GM12892 (cell line): ENCODE results near the gene SCAANT1.
A peak's percentile ranks its signal among the peaks of the same experiment; 100 is the strongest.

Experiments used
- DNase-seq: peaks from one replicate; pipeline ENCODE4 v3.0.0; 2011; ENCODE audit not compliant: insufficient read length
- FAIRE-seq: peaks from 2 replicates; lab custom pipeline; 2011; peaks lifted over from hg19 to GRCh38; lab: Jason Lieb, UNC
- POLR2A ChIP-seq: IDR thresholded peaks from 2 replicates; pipeline ENCODE4 v1.6.1; 2011; ENCODE audit warnings: low read depth, low read length, control low read depth
- POLR2AphosphoS5 ChIP-seq: IDR thresholded peaks from 2 replicates; pipeline ENCODE4 v1.6.1; 2011; ENCODE audit warnings: low read depth, low read length, control low read depth
- TAF1 ChIP-seq: IDR thresholded peaks from 2 replicates; pipeline ENCODE4 v1.6.1; 2011; ENCODE audit warnings: low read depth, mild to moderate bottlenecking, control low read depth, low read length, borderline replicate concordance

The SCAANT1 gene

DNA sequence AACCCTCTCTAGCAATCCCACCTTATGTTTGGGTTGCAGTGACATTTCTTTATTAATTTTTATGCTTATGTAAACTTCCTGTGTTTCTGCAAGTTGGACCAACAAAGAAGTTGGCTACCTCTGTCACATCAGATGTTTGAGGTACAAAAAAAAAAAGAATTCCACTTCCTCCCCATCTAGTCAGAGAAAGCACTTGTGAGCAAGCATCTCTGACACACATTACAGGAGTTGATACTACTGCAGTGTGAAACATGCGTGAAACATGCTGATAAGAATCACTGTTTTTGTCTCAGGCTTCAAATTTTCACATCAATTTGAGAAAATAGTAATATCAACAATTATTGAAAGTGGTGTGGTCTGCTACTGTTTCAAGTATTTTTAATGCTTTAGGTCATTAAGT lies 1.3 kb downstream of the SCAANT1 start:
- TF ChIP-seq POLR2A, result no peak
- TF ChIP-seq POLR2AphosphoS5, result no peak
- no peak for TF ChIP-seq TAF1
- peak; percentile 30 for FAIRE-seq
- no peak for DNase-seq

DNA sequence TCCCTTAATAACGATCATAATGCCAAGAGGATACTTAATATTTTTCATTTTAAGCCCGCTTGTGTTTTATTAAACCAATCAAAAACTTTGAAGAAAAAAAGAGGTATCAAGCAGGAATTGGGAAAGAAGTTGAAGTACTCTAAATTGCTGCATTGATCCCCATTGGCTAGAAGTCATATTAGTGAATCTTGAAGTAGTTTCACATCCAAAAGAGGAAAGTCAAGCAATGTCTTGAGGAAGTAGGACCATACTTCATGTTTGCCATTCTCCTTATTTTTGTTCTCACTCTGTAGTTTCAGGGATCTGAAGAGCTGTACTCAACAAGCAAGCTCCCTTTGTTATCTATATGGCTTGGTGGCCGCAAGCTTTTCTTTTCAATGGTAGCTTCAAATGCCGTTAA lies 2.2 kb downstream of the SCAANT1 start:
- no peak for TF ChIP-seq TAF1
- no peak for TF ChIP-seq POLR2A
- TF ChIP-seq POLR2AphosphoS5, result no peak
- FAIRE-seq (no peak), DNase-seq (no peak)

DNA sequence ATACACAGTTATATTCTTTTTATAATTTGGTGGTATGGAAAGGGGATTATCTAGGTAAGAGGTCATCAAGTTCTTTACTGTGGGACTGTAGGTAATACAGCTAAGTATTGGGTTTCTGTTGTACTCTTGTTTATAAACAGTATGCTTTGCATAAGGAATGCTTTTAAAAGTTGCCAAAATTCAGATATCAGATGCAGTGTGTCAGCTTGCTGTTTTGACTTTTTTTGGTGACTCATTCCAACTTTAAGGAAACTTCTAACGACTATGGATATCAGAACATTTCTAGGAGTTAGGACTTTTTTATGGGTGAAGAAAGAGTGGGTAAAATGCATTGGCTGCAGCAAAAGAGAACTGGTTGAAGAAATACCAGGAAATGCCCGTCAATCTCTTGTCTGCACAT lies 2.8 kb downstream of the SCAANT1 start:
- DNase-seq (no peak), FAIRE-seq (no peak)
- no peak for TF ChIP-seq TAF1
- TF ChIP-seq POLR2A, result no peak
- no peak for TF ChIP-seq POLR2AphosphoS5

DNA sequence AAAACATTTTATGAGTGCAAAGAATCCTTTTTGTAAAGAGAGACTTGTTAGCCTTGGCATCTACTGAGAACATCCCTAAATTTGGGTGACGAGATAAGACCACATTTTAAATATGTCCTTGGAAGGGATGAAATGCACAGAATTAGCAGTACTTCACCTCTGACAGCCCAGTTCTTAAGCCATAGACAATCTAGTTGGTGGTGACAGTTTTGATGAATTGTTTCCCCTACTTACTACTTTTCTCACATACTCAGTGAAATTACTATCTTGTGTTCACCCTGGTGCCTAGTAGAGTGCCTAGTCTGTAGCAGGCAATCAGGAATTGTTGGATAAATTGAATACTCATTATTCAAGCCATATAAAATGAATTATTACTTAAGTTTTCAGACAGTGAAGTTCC lies 3.4 kb downstream of the SCAANT1 start:
- TF ChIP-seq POLR2A (no peak), POLR2AphosphoS5 (no peak), TAF1 (no peak)
- FAIRE-seq (no peak), DNase-seq (no peak)

DNA sequence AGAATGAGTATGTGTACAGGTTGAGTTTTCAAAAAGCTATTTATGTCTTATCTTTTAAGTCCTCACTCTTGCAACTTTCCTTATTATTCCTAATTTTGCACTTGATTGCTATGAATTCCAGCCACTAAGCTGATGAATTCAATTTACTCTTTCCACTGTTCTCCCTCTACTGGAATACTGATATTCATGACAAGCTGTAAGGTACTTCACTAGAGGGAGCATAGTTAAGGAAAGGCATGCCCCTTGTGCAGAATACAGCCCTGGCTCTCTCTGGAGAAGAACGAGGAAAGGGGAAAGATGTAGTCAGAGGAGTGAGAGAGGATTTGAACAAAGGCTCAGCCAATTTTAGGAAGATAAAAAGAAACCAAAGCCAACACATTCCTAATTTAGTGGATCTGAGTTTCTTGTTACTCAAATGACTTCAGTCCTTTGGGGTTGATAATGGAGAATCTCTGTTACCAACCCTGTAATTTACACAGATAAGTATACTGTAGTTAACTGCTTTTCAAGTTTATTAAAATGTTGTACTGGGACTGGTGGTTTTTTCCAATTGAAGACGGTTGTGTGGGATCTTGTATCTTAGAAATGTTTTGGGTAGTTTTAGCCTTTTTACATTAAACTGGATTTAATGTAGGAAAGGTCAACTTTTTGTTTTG lies 4.0 kb downstream of the SCAANT1 start:
- no peak for FAIRE-seq

DNA sequence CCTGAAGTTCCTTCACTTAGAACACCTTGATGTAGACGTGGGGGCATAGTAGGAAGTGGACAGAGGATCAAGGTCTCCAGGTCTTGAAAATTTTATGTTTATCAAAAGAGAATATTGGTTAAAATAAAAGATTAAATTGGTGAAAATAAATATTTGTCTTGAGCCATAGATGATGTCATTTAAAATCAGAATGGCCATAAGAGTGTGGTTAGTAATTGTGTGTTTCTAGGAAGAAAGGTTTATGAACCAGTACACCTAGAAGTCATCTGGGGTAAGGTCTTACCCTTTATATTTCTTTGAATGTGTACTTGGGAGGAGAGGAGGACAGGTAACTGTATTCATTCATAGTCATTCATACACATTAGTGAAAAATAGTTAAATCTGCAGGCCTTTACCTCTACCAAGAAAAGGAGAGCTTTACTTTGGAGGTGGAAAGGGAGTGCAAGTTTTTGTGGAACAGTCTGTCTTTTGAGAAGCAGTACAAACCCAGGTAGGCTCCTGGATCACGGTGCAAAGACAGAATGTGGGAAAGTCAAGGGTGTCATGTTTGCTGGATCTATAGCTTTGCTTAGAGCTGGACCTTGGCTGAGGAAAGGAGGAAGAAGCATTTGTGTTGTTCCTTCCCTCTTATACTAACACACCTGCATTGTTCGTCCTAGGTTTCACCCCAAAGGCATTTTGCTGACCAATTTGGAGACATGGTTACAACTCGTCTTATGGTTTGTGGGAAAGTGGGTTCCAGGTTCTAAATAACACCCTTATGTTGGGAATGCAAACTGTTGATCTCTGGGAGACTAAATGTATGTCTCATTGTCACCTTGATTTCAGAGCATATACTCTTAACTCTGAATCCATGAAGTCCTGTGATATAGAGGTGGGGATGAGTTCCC lies 6.2 kb downstream of the SCAANT1 start:
- no peak for TF ChIP-seq TAF1
- TF ChIP-seq POLR2AphosphoS5, result no peak
- TF ChIP-seq POLR2A, result no peak
- DNase-seq (no peak), FAIRE-seq (no peak)

More for the DNA sequence above, 4.0 kb downstream of the SCAANT1 start:
- no peak for TF ChIP-seq POLR2AphosphoS5
- TF ChIP-seq POLR2A, result no peak
- no peak for TF ChIP-seq TAF1
- no peak for DNase-seq

DNA sequence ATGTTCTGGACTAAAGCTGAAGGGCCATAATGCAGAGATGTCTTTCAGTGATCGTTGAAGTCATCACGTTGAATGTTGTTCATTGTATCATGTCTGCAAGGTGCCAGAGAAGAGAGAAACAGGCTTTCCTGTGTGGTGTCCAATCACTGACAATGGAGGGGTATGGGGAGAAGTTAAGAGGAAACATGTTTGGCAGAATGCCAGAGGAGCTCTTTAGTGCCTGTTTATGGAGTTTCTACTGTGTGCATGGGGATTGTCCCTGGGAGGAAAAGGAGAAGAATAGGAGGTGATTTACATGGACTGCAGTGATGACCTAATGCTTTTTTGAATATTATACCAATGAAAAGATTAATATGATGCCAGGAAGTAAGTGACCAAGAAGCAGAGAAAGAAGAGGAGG lies 11.7 kb downstream of the SCAANT1 start:
- FAIRE-seq, result peak; percentile 21
- TF ChIP-seq TAF1 (no peak), POLR2A (no peak), POLR2AphosphoS5 (no peak)
- DNase-seq, result no peak

DNA sequence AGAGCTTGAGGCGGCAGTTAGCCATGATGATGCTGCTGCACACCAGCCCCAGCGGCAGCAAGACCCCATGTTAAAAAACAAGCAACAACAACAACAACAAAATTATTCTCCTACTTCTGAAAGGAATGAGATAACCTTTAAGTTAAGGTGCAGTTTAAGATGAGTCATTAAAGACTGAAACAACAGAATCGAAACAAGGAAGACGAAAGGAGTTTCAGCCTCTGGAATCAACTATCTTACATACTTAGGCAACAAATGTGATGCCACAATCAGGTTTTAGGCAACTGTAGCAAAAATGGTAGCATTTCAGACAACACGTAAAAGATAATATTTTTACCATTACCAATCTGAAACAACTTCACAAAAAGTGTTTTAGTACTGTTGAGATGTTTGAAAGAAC lies 12.2 kb downstream of the SCAANT1 start:
- FAIRE-seq (no peak), DNase-seq (no peak)
- TF ChIP-seq POLR2AphosphoS5, result no peak
- TF ChIP-seq POLR2A, result no peak
- no peak for TF ChIP-seq TAF1

DNA sequence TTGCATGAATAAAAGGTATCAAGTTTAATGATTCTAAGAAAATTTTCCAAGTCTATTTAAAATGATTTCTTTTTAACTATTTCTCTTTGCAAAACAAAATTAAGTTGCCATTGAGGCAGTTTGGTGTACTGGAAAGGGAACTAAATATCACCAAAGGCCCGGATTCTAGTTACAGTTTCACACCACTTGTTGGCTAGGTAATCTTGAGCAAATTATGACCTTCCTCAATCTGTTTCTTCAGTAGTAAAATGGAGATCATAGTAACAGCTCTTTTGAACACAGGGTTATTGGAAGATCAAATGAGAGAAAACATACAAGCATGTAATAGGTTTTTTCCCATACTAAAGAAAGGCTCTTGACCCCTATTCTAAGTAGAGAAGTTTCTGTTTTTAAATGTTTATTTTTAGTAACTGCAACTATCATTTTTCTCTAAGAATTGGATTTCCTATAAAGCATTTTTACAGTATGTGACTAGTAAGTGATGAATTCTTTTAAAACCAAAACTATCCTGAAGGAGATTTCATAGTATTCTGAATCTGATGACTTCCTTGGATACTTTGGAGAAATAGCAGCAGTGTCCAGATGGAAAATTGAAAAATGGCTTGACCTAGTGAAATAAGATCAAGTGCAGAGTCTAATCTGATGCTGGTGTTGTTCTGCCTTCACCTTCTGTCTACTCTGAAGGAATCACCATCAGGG lies 15.7 kb downstream of the SCAANT1 start:
- TF ChIP-seq POLR2AphosphoS5 (no peak), POLR2A (no peak), TAF1 (no peak)
- FAIRE-seq, result peak; percentile 63

DNA sequence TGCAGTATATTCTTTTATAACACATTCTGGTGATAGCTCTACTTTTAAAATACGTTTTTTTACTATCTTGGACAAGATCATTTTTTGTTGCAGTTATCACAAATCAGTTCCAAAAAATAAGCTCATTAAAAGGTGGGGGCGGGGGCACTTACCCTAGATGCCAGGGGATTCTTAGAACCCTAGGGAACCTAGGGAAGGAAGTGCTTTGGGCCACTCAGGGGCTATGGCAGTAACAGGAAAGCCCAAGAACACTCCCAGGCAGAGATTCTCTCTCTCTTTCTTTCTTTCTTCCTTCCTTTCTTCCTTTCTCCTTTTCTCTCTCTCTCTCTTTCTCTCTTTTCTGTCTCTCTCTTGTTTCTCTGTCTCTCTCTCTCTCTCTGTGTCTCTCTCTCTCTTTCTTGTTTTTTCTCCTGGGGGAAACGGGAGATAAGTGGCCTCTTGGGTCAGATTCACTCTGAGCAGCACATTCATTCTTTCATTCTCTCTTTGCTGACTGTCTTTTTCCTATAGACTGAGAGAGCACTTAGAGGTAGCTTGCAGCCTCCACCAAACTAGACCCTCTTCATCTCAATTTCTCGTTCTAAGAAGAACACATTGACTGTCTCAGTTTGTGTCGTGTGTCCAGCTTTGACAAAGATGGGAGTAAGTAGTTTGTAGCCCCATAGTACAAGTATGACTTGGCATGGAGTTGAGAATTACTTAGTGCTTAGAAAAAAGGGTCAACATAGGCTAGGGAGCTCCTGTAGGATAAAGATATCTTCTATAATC lies 16.6 kb downstream of the SCAANT1 start:
- TF ChIP-seq POLR2AphosphoS5 (no peak), TAF1 (no peak), POLR2A (no peak)
- DNase-seq, result no peak
- peak; percentile 57 for FAIRE-seq

More for the DNA sequence above, 15.7 kb downstream of the SCAANT1 start:
- DNase-seq, result no peak
